ENCODE measurements around the gene TRIO.

TRIO gene

DNA sequence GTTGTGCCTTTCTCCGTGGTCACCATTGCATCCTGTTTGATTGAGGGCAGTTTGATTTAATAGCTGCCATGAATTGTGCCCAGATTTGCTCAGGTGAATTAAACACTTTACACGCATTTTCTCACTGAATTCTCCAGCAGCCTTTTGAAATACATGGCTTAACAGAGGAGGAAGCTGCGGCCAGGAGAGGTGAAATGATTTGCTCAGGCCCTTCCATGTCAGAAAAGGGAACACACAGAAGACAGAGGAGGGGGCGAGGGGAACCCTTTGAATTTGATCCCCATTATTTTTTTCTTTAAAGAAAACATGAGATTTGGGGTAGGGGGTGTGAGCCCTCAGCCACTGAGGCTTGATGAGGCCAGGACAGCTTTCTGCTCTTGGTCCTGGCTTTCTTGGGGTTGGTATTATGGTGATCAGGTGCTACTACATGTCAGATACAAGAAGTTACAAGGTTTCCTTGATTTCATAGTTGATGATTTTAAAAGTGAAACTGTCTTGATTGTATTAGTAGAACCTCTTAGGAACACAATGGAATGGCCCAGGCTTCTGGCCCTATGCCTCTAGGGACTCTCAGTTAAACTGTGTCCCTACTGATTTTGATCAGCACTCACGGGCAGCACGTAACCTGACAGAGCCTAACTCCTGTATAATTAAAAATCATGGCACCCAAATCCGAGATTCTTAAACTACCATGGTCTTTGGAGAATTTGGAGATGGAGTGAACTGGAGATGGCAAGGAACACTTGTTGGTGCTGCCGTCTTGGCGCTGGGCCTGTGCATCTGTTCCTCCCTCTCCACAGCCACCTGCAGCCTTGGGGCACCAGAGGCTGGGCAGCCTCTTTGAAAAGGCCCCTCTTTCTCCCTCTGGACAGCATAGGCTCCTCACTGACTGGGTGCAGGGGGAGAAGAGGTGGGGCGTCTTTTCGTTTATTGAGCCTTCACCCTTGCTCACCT, 107.9 kb downstream of the TRIO start:
- no peak overlapping the region for H3K4me3 ChIP-seq (replicated peaks in 1 of 2; ENCODE audit: low read depth in 2 of 2, low read length in 2 of 2)
- TF ChIP-seq, protein P1, sequence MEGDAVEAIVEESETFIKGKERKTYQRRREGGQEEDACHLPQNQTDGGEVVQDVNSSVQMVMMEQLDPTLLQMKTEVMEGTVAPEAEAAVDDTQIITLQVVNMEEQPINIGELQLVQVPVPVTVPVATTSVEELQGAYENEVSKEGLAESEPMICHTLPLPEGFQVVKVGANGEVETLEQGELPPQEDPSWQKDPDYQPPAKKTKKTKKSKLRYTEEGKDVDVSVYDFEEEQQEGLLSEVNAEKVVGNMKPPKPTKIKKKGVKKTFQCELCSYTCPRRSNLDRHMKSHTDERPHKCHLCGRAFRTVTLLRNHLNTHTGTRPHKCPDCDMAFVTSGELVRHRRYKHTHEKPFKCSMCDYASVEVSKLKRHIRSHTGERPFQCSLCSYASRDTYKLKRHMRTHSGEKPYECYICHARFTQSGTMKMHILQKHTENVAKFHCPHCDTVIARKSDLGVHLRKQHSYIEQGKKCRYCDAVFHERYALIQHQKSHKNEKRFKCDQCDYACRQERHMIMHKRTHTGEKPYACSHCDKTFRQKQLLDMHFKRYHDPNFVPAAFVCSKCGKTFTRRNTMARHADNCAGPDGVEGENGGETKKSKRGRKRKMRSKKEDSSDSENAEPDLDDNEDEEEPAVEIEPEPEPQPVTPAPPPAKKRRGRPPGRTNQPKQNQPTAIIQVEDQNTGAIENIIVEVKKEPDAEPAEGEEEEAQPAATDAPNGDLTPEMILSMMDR (IDR thresholded peaks at IDR 0.05; ENCODE audit: low read depth, low read length) = no peak
- no peak for DNase-seq (ENCODE audit: low read depth in 2 of 2)

DNA sequence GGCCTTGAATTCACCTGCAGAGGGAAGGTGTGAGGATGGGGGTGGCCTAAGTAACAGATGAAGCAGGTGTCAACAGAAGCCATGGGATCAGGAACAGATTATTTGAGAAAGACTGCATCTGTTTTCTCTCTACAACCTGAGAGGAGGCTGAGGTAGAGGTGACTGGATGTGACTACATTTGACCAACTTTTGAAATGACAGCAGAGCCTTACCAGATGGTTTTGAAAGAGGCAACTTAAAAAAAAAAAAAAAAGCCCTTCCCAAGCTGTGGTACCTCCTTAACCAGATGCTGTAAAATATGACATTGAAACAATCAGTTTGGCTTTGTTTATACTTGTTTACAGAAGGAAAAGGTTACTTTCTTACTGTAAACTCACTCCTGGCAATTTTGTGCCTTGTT, 108.6 kb downstream of the TRIO start:
- no peak overlapping the region for H3K4me3 ChIP-seq (replicated peaks in 1 of 2; ENCODE audit: low read depth in 2 of 2, low read length in 2 of 2)
- TF ChIP-seq, protein P1 (IDR thresholded peaks at IDR 0.05; ENCODE audit: low read depth, low read length) = no peak
- DNase-seq (ENCODE audit: low read depth in 2 of 2) = no peak

DNA sequence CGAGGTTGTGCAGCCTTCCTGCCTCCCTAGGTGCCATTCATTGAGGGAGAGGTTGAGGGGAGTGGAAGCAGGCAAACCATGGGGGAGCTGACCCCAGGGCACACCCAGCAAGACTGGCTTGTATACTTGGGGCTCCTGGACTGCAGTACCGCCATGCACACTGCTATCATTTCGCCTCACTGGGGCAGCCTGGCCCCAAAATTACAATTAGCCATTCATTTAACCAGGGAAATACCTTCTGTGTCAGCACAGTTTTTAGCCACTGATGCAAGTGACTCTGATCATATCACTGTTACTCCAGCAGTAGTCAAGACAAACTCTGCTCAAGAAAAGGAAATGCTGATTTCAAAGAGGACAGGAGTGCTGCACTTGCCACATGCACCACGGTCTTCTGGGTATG, 109.7 kb downstream of the TRIO start:
- H3K4me3 ChIP-seq (replicated peaks in 1 of 2; ENCODE audit: low read depth in 2 of 2, low read length in 2 of 2) = no peak overlapping the region
- TF ChIP-seq, protein P1 (IDR thresholded peaks at IDR 0.05; ENCODE audit: low read depth, low read length) = no peak
- DNase-seq (ENCODE audit: low read depth in 2 of 2) = no peak

DNA sequence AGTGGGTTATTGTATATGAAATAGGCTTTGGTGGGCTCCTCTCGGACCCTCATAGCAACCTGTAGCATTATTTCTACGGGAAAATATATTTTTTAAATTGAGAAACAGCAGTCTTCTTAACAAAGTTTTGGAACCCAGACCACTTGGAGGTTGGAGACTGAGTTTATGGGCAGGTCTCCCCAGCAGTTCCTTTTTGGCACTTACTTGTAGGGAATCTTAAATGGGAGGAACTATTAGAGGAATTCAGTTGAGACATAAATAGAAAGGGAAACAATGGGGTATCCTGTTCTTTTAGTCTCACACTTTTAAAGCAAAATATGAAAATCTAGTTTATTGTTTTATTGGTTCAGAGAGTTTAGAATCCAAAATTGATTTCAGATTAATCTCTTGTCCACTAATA, 111.5 kb downstream of the TRIO start:
- no peak for DNase-seq (ENCODE audit: low read depth in 2 of 2)
- H3K4me3 ChIP-seq (replicated peaks in 1 of 2; ENCODE audit: low read depth in 2 of 2, low read length in 2 of 2) = no peak overlapping the region
- TF ChIP-seq, protein P1 (IDR thresholded peaks at IDR 0.05; ENCODE audit: low read depth, low read length) = no peak

DNA sequence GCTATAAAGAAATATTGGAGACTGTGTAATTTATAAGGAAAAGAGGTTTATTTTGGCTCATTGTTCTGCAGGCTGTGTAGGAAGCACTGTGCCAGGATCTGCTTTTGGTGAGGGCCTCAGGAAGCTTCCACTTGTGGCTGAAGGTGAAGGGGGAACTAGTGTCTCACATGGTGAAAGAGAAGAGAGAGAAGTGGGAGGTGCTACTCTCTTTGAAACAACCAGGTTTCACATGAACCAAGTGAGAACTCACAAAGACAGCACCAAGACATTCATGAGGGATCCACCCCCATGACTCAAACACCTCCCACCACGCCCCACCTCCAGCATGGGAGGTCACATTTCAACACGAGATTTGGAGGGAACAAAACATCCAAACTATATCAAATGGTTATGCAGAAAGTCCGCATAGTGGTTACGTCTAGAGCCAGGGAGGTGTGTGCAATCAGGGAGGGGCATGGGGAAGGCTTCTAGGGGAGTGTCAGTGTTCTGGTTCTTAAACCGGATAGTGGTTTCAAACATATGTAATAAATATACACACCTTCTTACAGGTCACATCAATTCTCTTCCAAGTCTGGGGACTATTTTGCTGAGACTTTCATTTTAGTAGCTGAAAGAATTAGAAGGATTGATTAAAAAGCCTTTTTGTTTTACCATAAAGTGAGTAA, 113.0 kb downstream of the TRIO start:
- no peak overlapping the region for H3K4me3 ChIP-seq (replicated peaks in 1 of 2; ENCODE audit: low read depth in 2 of 2, low read length in 2 of 2)
- no peak for DNase-seq (ENCODE audit: low read depth in 2 of 2)
- TF ChIP-seq, protein P1 (IDR thresholded peaks at IDR 0.05; ENCODE audit: low read depth, low read length) = no peak

DNA sequence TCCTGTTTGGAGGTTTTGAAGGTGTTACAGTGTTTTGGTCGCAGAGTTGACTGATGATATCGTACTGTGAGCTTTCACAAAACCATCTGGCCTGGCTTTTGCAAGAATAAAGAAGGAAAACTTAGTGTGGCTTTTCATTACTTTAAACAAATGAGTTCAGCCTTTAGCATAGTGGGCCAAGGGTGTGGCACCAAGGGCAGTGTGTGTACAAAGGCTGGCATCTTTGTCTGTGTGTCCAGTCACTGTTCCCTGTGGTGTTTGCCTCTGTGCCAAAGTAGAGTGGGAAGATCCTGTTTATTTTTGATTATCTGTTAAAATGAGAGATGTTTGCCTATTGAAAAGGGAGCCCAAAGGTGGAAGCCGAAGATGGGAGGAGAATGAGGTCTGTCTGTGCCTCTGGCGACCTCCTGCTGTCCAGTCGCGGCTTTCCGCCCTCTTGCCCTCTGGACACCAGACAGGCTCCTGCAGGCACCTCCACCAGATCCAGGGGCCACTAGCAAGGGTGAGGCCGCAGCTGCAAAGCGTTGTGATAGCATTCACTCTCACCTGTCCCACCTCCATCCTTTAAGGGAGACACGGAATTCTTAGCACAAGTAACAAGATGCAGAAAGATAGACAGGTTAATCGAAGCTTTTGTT, 113.7 kb downstream of the TRIO start:
- TF ChIP-seq, protein P1 (IDR thresholded peaks at IDR 0.05; ENCODE audit: low read depth, low read length) = no peak

More for the DNA sequence above, 113.7 kb downstream of the TRIO start:
- DNase-seq (ENCODE audit: low read depth in 2 of 2) = no peak
- no peak overlapping the region for H3K4me3 ChIP-seq (replicated peaks in 1 of 2; ENCODE audit: low read depth in 2 of 2, low read length in 2 of 2)

Data from cardiac fibroblast (primary cell).